Breast epithelium (tissue), 3 donors: Measurements from ENCODE around the gene POU3F2.

Experiments used
- POLR2AphosphoS5 ChIP-seq, 3 donors: sonication (generic); formaldehyde crosslinking; IDR thresholded peaks; one replicate each; pipeline ENCODE4 v1.6.1; 2017; ENCODE audit warnings: antibody characterized with exemption in 3 of 3
- TF ChIP-seq, protein P1 (sequence below), 3 donors: fragments of 450-650 bp; IDR thresholded peaks; one replicate each; pipeline ENCODE4 v1.5.1; 2016 to 2017; ENCODE audit warnings: antibody characterized with exemption in 3 of 3, mild to moderate bottlenecking in 3 of 3, moderate library complexity in 3 of 3

GRCh38 chr6:98831057-98831958 lies 3.1 kb upstream of the POU3F2 start:
- TF ChIP-seq POLR2AphosphoS5 (IDR thresholded peaks at IDR 0.05) = no peak
- TF ChIP-seq, protein P1, sequence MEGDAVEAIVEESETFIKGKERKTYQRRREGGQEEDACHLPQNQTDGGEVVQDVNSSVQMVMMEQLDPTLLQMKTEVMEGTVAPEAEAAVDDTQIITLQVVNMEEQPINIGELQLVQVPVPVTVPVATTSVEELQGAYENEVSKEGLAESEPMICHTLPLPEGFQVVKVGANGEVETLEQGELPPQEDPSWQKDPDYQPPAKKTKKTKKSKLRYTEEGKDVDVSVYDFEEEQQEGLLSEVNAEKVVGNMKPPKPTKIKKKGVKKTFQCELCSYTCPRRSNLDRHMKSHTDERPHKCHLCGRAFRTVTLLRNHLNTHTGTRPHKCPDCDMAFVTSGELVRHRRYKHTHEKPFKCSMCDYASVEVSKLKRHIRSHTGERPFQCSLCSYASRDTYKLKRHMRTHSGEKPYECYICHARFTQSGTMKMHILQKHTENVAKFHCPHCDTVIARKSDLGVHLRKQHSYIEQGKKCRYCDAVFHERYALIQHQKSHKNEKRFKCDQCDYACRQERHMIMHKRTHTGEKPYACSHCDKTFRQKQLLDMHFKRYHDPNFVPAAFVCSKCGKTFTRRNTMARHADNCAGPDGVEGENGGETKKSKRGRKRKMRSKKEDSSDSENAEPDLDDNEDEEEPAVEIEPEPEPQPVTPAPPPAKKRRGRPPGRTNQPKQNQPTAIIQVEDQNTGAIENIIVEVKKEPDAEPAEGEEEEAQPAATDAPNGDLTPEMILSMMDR (IDR thresholded peaks at IDR 0.05) = no peak
